Upper lobe of left lung (tissue), 4 donors: ENCODE measurements around the gene RABGAP1.

Source experiments
- EP300 ChIP-seq, 4 donors: sonication (generic); formaldehyde crosslinking; IDR thresholded peaks; one replicate each; pipeline ENCODE4 v1.5.1; 2017; ENCODE audit warnings: antibody characterized with exemption in 4 of 4, control low read depth in 2 of 4
- POLR2A ChIP-seq, 4 donors: fragments of 450-650 bp; IDR thresholded peaks; one replicate each; pipeline ENCODE4 v1.5.1; 2016 to 2017; ENCODE audit warnings: antibody characterized with exemption in 4 of 4, mild to moderate bottlenecking in 2 of 4
- POLR2AphosphoS5 ChIP-seq, 2 donors: sonication (generic); formaldehyde crosslinking; IDR thresholded peaks; one replicate each; pipeline ENCODE4 v1.5.1; 2017; ENCODE audit warnings: antibody characterized with exemption in 2 of 2
- TF ChIP-seq, protein P1 (sequence below), 6 experiments: fragments of 450-650 bp in 4 of 6; fragments of 200-600 bp in 2 of 6; sonication (generic) in 2 of 6; IDR thresholded peaks; one replicate each; pipeline ENCODE4 v1.5.1; 2016 to 2019; ENCODE audit warnings: antibody characterized with exemption in 6 of 6

- no peak for TF ChIP-seq POLR2AphosphoS5 (IDR thresholded peaks at IDR 0.05)
- TF ChIP-seq, protein P1, sequence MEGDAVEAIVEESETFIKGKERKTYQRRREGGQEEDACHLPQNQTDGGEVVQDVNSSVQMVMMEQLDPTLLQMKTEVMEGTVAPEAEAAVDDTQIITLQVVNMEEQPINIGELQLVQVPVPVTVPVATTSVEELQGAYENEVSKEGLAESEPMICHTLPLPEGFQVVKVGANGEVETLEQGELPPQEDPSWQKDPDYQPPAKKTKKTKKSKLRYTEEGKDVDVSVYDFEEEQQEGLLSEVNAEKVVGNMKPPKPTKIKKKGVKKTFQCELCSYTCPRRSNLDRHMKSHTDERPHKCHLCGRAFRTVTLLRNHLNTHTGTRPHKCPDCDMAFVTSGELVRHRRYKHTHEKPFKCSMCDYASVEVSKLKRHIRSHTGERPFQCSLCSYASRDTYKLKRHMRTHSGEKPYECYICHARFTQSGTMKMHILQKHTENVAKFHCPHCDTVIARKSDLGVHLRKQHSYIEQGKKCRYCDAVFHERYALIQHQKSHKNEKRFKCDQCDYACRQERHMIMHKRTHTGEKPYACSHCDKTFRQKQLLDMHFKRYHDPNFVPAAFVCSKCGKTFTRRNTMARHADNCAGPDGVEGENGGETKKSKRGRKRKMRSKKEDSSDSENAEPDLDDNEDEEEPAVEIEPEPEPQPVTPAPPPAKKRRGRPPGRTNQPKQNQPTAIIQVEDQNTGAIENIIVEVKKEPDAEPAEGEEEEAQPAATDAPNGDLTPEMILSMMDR (IDR thresholded peaks at IDR 0.05): no peak
- TF ChIP-seq EP300 (IDR thresholded peaks at IDR 0.05): no peak
- TF ChIP-seq POLR2A (IDR thresholded peaks at IDR 0.05): no peak
Observed at GRCh38 chr9:123028973-123029372, 88.2 kb downstream of the RABGAP1 start.
